Measurements from ENCODE around the gene AGPAT3. TPM values are rescaled to one million over a fixed set of nuclear protein-coding genes. Genes with fewer than 3 reads are reported as not detected.

AGPAT3 gene
- total and polyA plus RNA-seq, 10 of the 15 experiments (the other 5 are each of a cell fraction or from before 2014, with no cell fraction given), result 1.2 to 110 (median 30.8) TPM

DNA sequence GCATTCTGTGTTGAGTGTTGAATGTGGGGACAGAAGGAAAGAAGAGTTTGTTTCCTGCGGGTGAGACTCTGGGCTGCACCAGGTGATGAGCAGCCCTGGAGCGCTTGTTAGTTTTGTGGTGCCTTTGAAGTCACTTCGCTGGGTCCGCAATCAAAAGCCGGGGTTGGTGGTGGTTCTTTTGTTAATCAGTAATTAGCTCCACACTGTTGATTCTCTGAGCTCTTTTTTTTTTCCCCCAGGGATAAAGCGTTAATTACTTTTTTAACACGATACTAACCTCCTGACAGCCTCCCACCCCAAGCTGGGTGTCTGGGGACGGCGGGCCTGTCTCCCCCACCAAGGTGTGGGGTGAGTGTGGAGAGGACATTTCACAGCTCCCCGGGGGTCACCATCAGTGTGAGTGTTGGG is 56.6 kb downstream of the AGPAT3 start (continued):
- TF ChIP-seq, protein P1, sequence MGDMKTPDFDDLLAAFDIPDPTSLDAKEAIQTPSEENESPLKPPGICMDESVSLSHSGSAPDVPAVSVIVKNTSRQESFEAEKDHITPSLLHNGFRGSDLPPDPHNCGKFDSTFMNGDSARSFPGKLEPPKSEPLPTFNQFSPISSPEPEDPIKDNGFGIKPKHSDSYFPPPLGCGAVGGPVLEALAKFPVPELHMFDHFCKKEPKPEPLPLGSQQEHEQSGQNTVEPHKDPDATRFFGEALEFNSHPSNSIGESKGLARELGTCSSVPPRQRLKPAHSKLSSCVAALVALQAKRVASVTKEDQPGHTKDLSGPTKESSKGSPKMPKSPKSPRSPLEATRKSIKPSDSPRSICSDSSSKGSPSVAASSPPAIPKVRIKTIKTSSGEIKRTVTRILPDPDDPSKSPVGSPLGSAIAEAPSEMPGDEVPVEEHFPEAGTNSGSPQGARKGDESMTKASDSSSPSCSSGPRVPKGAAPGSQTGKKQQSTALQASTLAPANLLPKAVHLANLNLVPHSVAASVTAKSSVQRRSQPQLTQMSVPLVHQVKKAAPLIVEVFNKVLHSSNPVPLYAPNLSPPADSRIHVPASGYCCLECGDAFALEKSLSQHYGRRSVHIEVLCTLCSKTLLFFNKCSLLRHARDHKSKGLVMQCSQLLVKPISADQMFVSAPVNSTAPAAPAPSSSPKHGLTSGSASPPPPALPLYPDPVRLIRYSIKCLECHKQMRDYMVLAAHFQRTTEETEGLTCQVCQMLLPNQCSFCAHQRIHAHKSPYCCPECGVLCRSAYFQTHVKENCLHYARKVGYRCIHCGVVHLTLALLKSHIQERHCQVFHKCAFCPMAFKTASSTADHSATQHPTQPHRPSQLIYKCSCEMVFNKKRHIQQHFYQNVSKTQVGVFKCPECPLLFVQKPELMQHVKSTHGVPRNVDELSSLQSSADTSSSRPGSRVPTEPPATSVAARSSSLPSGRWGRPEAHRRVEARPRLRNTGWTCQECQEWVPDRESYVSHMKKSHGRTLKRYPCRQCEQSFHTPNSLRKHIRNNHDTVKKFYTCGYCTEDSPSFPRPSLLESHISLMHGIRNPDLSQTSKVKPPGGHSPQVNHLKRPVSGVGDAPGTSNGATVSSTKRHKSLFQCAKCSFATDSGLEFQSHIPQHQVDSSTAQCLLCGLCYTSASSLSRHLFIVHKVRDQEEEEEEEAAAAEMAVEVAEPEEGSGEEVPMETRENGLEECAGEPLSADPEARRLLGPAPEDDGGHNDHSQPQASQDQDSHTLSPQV (IDR thresholded peaks at IDR 0.05), result 0 out of 2 replicates have a peak, but pooled peaks have one; percentile 29
- TF ChIP-seq BRCA1 (IDR thresholded peaks at IDR 0.05; ENCODE audit: low read depth, low read length), result no peak
- no peak for TF ChIP-seq TBL1XR1 (IDR thresholded peaks at IDR 0.05; ENCODE audit: low read depth, low read length)
- TF ChIP-seq, protein P2, sequence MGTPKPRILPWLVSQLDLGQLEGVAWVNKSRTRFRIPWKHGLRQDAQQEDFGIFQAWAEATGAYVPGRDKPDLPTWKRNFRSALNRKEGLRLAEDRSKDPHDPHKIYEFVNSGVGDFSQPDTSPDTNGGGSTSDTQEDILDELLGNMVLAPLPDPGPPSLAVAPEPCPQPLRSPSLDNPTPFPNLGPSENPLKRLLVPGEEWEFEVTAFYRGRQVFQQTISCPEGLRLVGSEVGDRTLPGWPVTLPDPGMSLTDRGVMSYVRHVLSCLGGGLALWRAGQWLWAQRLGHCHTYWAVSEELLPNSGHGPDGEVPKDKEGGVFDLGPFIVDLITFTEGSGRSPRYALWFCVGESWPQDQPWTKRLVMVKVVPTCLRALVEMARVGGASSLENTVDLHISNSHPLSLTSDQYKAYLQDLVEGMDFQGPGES (IDR thresholded peaks at IDR 0.05), result no peak
- TF ChIP-seq TAF1 (IDR thresholded peaks at IDR 0.05; ENCODE audit: borderline replicate concordance, low read depth, low read length), result no peak
- TF ChIP-seq LARP7 (IDR thresholded peaks at IDR 0.05), result no peak
- no peak for TF ChIP-seq SUPT20H (IDR thresholded peaks at IDR 0.05; ENCODE audit: borderline replicate concordance, control insufficient read depth, low read depth, low read length)
- TF ChIP-seq TCF3 (IDR thresholded peaks at IDR 0.05; ENCODE audit: borderline replicate concordance, insufficient read depth, low read depth, low read length), result no peak
- TF ChIP-seq KAT2A (conservative IDR thresholded peaks at IDR 0.05; ENCODE audit: control insufficient read depth, low read depth, low read length), result no peak
- no peak for TF ChIP-seq BACH1 (IDR thresholded peaks at IDR 0.05; ENCODE audit: borderline replicate concordance)
- no peak for TF ChIP-seq CHD2 (IDR thresholded peaks at IDR 0.05; ENCODE audit: borderline replicate concordance, low read depth, low read length)
- TF ChIP-seq BMI1 (IDR thresholded peaks at IDR 0.05; ENCODE audit: borderline replicate concordance), result 0 out of 2 replicates have a peak, but pooled peaks have one; percentile 8
- TF ChIP-seq POU2F2 (IDR thresholded peaks at IDR 0.05; ENCODE audit: borderline replicate concordance, low read depth, low read length), result no peak
- TF ChIP-seq, protein P3, sequence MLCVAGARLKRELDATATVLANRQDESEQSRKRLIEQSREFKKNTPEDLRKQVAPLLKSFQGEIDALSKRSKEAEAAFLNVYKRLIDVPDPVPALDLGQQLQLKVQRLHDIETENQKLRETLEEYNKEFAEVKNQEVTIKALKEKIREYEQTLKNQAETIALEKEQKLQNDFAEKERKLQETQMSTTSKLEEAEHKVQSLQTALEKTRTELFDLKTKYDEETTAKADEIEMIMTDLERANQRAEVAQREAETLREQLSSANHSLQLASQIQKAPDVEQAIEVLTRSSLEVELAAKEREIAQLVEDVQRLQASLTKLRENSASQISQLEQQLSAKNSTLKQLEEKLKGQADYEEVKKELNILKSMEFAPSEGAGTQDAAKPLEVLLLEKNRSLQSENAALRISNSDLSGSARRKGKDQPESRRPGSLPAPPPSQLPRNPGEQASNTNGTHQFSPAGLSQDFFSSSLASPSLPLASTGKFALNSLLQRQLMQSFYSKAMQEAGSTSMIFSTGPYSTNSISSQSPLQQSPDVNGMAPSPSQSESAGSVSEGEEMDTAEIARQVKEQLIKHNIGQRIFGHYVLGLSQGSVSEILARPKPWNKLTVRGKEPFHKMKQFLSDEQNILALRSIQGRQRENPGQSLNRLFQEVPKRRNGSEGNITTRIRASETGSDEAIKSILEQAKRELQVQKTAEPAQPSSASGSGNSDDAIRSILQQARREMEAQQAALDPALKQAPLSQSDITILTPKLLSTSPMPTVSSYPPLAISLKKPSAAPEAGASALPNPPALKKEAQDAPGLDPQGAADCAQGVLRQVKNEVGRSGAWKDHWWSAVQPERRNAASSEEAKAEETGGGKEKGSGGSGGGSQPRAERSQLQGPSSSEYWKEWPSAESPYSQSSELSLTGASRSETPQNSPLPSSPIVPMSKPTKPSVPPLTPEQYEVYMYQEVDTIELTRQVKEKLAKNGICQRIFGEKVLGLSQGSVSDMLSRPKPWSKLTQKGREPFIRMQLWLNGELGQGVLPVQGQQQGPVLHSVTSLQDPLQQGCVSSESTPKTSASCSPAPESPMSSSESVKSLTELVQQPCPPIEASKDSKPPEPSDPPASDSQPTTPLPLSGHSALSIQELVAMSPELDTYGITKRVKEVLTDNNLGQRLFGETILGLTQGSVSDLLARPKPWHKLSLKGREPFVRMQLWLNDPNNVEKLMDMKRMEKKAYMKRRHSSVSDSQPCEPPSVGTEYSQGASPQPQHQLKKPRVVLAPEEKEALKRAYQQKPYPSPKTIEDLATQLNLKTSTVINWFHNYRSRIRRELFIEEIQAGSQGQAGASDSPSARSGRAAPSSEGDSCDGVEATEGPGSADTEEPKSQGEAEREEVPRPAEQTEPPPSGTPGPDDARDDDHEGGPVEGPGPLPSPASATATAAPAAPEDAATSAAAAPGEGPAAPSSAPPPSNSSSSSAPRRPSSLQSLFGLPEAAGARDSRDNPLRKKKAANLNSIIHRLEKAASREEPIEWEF (IDR thresholded peaks at IDR 0.05; ENCODE audit: insufficient replicate concordance, low read depth, low read length), result peak; percentile 65
- no peak for TF ChIP-seq PML (IDR thresholded peaks at IDR 0.05; ENCODE audit: low read length)
- TF ChIP-seq HDGF (IDR thresholded peaks at IDR 0.05), result no peak
- TF ChIP-seq, protein P4, sequence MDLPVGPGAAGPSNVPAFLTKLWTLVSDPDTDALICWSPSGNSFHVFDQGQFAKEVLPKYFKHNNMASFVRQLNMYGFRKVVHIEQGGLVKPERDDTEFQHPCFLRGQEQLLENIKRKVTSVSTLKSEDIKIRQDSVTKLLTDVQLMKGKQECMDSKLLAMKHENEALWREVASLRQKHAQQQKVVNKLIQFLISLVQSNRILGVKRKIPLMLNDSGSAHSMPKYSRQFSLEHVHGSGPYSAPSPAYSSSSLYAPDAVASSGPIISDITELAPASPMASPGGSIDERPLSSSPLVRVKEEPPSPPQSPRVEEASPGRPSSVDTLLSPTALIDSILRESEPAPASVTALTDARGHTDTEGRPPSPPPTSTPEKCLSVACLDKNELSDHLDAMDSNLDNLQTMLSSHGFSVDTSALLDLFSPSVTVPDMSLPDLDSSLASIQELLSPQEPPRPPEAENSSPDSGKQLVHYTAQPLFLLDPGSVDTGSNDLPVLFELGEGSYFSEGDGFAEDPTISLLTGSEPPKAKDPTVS (IDR thresholded peaks at IDR 0.05; ENCODE audit: low read depth, low read length), result no peak
- TF ChIP-seq EP300 (IDR thresholded peaks at IDR 0.05; ENCODE audit: borderline replicate concordance in 1 of 2, control insufficient read depth in 1 of 2, low read depth in 2 of 2, low read length in 2 of 2), result no peak
- no peak for TF ChIP-seq MYC (IDR thresholded peaks at IDR 0.05; ENCODE audit: insufficient read depth, insufficient read length, insufficient replicate concordance, low read length, severe bottlenecking)
